G401.6 (cell line): ENCODE results near the gene EXOSC5.
"Not testable (repeated sequence)": the region's sequence is repeated elsewhere in the genome, so short reads cannot be mapped to it uniquely, and the experiment has no call there.

Experiments
- FAIRE-seq: peaks from 2 replicates; lab custom pipeline; 2012; peaks lifted over from hg19 to GRCh38; lab: Jason Lieb, UNC

EXOSC5 gene

GRCh38 chr19:41397086-41398049, at the start of gene EXOSC5, which contains the start of gene BCKDHA:
Gene EXOSC5 (minus strand): TSS chr19:41397359. CDS start chr19:41397328, 31 bp downstream.
Gene BCKDHA (plus strand): TSS chr19:41397818. CDS start chr19:41397828, 10 bp downstream.
- peak; percentile 98 for FAIRE-seq

DNA sequence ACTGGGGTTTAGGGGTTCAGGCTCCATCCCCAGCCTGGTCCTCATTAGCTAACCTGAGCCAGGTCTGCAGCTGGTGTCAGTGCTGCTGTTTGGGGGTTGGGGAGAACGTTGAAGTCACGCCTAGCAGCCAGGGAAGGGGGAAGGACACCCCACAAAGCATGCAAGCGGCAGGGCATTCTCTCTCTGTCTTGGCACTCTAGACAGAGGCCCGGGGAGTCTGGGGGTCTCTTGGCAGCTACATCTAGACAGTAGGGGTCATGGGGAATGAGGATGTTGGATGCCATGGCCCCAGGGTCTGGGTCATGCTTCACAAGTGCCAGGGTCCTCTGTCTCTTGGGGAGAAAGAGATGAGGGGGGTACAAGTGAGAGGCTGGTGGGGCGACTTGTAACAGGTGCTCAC, 48.4 kb upstream of the EXOSC5 start:
- FAIRE-seq: no peak

DNA sequence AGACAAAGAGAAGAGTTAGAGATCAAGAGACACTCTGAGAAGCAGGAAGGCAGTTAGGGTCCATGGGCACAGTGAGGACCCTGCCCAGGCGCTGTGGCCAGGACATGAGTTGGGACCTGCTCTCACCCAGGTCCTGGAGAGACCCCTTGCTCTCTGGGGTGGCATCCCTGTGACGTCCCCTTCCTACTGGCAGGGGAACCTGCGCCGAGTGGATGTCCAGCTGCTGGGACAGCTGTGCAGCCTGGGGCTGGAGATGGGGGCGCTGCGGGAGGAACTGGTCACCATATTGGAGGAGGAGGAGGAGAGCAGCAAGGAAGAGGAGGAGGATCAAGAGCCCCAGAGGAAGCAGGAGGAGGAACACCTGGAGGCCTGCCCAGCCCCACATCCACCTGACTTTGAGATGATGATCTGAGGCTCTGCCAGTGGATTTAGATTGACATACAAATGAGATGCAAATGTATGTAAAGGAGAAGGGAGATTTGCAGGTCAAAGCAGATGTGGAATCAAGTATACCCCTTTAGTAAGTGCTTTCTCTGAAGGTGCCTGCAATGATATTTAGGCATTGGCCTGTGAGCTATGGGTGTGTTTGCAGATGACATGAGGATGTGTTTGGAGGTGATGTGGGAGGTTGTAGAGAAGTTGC, 46.8 kb upstream of the EXOSC5 start:
- no peak for FAIRE-seq

- FAIRE-seq: no peak
Measured at GRCh38 chr19:41442473-41443355, 45.6 kb upstream of the EXOSC5 start, which contains the start of gene ERICH4. Gene ERICH4 (plus strand): TSS chr19:41443156. CDS start chr19:41443170, 14 bp downstream.

- FAIRE-seq: no peak
Measured at GRCh38 chr19:41441321-41441945, 44.3 kb upstream of the EXOSC5 start.

- FAIRE-seq: peak; percentile 98
Measured at GRCh38 chr19:41439441-41440222, 42.5 kb upstream of the EXOSC5 start, which contains the start of gene DMAC2. Gene DMAC2 (minus strand): TSS chr19:41439912. CDS start chr19:41439899, 13 bp downstream.

DNA sequence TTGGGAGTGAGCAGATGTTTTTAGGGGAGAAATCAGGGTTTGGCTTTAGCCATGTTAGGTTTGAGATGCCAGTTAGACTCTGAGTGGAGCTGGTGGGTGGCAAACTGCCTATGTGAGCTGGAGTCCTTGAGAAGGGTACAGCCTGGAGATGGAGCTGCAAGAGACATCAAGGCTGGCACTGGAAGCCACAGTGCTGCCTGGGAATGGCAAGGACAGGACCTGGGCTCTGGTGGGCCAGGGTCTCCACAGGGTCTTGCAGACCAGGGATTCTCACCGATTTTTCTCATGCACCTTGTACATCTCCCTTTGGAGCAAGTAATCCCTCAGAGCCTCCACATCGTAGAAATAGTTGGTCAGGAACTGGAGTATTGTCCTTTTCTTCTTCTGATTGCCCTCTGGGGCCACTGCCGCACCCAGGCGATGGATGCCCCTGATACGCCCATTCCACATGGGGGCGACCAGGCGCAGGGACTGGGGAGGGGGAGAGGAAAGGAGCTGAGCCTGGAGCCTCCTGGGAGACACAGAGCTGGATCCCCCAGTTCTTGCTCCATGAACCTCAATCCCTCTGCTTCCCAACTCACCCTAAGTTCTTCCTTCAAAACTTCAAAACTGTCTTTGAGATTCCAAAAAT, 40.9 kb upstream of the EXOSC5 start:
- no peak for FAIRE-seq

DNA sequence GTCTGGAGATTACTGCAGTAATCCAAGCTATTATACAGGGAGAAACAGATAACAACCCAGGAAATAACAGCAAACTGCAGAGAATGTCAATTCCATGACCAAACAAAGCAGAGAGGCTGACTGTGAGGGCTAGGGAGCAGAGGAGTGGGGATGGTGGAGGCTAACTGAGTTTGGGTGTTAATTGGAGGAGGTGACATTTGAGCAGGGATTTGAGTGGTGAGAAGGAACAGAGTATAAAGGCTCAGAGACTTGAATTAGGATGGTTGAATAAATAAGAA, 39.5 kb upstream of the EXOSC5 start:
- FAIRE-seq: no peak

- FAIRE-seq: no peak
Measured at GRCh38 chr19:41435936-41436673, 38.9 kb upstream of the EXOSC5 start.

GRCh38 chr19:41435376-41435775, 38.2 kb upstream of the EXOSC5 start:
- not testable (repeated sequence) for FAIRE-seq

GRCh38 chr19:41434450-41434849, 37.3 kb upstream of the EXOSC5 start:
- FAIRE-seq: no peak

DNA sequence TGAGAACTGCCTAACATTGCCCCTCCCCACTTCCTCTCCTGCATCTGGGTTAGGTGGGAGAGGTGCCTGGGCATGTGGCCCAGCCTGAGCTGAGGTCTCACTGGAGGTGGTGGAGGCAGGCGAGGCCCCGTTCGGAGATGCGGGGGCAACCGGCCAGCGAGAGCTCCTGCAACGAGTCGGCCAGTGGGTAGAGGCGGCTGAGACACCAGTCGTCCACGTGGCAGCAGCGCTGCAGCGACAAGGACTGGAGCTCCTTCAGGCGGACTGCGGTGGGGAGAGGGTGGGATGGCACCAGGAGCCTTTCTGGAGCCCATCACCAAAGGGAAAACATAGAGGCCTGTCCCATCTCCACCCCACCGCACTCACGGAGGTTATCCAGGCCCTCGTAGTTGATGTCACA, 36.0 kb upstream of the EXOSC5 start:
- no peak for FAIRE-seq

DNA sequence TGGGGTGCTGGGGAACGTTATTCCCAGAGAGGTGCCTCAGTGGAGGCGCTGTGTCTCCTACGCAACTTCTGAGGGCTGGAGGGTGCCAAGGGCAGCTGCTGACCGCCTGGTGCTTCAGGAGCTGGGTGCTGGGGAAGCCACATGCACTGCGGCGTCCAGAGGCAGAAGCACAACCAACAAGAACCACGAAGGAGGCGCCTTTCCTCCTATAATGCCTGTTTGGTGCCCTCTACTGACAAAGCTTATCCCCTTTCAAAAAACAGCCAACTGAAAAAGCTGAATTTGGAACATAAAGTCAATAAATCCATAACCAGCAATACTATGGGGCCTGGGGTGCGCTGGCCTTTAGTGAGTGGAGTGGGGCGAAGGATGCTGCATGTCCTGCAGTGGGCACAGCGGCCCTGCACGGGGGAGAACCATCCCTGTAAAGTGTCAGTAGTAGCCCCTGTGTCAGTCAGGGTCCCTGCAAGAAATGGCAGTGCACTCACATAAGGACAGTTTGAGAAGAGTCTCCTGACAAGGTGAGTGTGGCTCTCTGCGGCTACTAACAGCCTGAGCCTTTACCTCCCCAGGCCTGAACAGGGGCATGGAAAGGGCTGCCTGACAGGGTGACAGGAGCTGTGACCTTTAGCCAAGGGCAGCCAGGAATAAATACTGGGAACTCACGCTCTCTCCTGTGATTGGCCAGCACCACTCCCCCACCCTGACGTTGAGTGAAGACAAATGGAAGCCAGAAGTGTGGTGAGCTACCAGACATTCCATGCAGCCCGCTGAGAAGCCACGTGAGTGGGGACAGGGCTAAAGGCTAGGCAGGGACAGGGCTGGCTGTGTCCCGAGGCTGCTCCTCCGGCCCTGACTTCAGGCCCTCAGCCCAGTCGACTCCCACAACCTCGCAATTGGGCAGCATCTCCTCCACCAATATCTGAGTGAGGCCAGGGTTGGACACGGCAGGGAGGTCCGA, 34.5 kb upstream of the EXOSC5 start:
- no peak for FAIRE-seq

- FAIRE-seq: no peak
Measured at GRCh38 chr19:41430922-41431321, 33.8 kb upstream of the EXOSC5 start.

- no peak for FAIRE-seq
Measured at GRCh38 chr19:41428481-41428859, 31.3 kb upstream of the EXOSC5 start.

DNA sequence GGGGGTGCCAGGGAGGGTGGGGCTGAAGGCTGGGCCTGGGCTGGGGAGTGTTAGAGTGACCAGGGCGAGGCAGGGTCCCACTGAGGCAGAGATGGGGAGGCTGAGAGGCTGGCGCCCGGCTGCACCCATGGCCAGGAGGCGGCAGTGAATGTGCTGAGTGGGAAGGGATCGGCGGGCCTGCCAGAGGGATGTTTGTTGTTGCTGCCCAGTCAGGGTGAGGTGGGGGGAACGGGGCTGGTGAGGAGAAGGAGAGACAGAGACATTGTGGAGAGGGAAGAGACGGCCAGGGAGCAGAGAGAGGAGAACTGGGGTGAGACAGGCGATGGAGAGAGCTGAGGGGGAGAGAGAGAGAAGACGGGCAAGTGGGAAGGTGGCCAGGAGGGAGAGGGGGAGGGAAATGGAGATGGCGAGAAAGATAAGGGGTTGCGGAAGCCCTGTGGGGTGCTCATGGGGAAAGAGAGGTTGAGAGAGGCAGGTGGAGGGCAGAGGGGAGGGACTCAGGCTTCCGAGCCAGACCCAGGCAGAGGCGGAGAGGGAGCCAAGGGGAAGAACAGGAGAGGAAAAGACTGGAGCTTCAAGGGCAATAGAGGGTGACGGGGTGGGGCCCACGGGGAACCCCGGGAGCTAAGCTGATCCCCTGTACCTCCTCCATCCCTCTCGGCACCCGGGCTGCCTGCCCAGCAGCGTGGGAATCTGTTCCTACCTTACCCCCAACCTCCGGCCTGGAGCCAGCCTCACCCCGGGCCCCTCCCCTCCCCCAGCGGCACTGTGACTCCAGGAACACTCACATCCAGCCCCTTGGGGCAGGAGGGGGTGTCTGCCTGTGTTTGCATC, 30.7 kb upstream of the EXOSC5 start:
- FAIRE-seq: no peak

- no peak for FAIRE-seq
Measured at GRCh38 chr19:41426952-41427646, 29.9 kb upstream of the EXOSC5 start, which contains the start of gene B3GNT8. Gene B3GNT8 (minus strand): TSS chr19:41427374. CDS start chr19:41426778, 596 bp downstream.
